Nephron progenitor cell (in vitro differentiated cells): ENCODE measurements around the gene TRAPPC5.

Experiments
- DNase-seq: peaks from one replicate; pipeline ENCODE4 v3.0.0; 2021
- H3K27ac Mint-ChIP-seq: 2 replicates; pipeline ENCODE4 v1.8.0; 2021; ENCODE audit warnings: mild to moderate bottlenecking, moderate library complexity, mixed read lengths
- H3K27me3 Mint-ChIP-seq: 2 replicates; pipeline ENCODE4 v1.8.0; 2021; ENCODE audit warnings: mild to moderate bottlenecking, low read depth, mixed read lengths; ENCODE audit not compliant: poor library complexity
- H3K36me3 Mint-ChIP-seq: 2 replicates; pipeline ENCODE4 v1.8.0; 2021; ENCODE audit warnings: low read depth, mixed read lengths
- H3K4me1 Mint-ChIP-seq: 2 replicates; pipeline ENCODE4 v1.8.0; 2021; ENCODE audit warnings: mixed read lengths
- H3K4me3 Mint-ChIP-seq: 2 replicates; pipeline ENCODE4 v1.8.0; 2021; ENCODE audit warnings: mild to moderate bottlenecking, moderate library complexity, mixed read lengths
- H3K9me3 Mint-ChIP-seq: 2 replicates; pipeline ENCODE4 v1.8.0; 2021; ENCODE audit warnings: mild to moderate bottlenecking, moderate library complexity, mixed read lengths
- CTCF ChIP-seq: fragments of 200-600 bp; sonication (generic); IDR thresholded peaks from 2 replicates; pipeline ENCODE4 v1.5.0; 2021; ENCODE audit warnings: antibody characterized with exemption

Gene TRAPPC5

GRCh38 chr19:7729211-7729610, 48.6 kb downstream of the TRAPPC5 start:
- no peak for DNase-seq
- Mint-ChIP-seq H3K27ac (no peak overlapping the region), H3K4me3 (no peak overlapping the region), H3K36me3 (no peaks in the 10 kb centered on the region), H3K27me3 (peaks cover 98% of the 10 kb centered on the region), H3K4me1 (no peaks in the 10 kb centered on the region), H3K9me3 (peaks cover 8% of the 10 kb centered on the region)
- no peak for TF ChIP-seq CTCF

DNA sequence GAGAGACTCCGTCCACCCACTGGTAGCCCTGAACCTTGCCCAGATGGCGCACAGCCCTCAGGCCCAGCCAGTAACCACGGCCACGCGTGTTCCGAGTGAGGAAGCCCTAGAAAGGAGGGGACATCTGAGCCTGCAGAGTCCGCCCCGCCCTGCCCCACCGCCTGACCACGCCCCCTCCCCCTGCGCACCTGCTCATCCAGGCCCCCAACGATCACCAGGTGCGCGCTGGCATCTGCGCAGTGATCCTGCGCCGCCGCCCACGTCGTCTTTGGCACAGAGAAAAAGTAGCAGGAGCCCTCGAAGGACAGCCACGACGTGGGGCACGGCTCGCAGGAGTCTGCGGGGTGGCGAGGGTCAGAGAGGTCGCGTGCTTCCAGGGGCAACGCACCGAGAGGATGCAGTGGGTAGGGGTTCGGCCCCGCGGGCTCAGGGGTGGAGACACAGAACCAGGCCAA, 49.2 kb downstream of the TRAPPC5 start:
- H3K36me3 Mint-ChIP-seq = no peaks in the 10 kb centered on the region
- H3K4me3 Mint-ChIP-seq = no peak overlapping the region
- H3K27me3 Mint-ChIP-seq = peaks cover 98% of the 10 kb centered on the region
- TF ChIP-seq CTCF = no peak
- H3K4me1 Mint-ChIP-seq = no peaks in the 10 kb centered on the region
- no peak overlapping the region for H3K27ac Mint-ChIP-seq
- DNase-seq = peak; percentile 13
- peaks cover 8% of the 10 kb centered on the region for H3K9me3 Mint-ChIP-seq

DNA sequence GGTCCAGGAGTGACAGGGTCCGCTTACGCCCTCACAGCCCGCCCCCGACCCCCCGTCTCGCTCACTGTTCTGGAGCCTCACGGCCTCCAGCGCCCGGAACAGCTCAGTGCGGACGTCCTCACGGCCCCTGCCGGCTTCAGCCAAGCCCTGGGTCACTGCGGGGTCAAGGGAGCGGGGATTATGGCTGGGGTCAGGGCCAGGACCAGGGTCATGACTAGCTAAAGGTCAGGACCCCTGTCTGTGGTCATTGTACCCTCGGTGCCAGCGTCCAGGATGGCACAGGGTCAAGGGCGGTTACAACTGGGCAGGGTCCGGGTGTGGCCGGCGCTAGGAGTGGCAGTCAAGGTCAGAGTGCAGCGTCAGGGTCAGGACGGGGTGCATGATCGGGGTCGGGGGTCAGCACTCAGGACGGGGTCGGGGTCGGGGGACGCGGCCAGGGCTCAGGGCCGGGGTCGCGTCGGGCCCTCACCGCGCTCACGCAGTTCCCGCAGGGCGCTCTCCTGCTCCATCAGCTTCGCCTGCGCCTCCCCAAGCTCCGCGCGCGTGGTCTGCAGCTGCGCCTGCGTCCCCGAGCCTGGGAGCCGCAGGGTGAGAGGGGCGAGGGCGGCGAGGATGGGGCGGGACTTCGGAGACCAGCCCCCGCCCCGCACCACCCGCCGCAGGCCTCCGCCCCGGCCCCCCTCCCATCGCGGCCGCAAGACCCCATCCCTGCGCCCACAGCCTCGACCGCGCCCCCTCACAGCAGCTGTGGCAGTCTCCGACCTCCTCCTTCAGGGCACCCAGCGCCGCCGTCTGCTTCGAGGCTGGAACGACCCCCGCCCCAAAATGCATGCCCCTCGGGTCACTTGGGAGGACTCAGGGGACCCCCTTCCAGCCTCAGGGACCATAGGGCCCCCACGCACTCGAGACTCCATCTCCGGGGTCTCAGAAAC, 49.9 kb downstream of the TRAPPC5 start:
- H3K36me3 Mint-ChIP-seq = no peaks in the 10 kb centered on the region
- no peaks in the 10 kb centered on the region for H3K4me1 Mint-ChIP-seq
- no peak overlapping the region for H3K4me3 Mint-ChIP-seq
- no peak overlapping the region for H3K27ac Mint-ChIP-seq
- TF ChIP-seq CTCF = no peak
- H3K27me3 Mint-ChIP-seq = peaks cover 98% of the 10 kb centered on the region
- H3K9me3 Mint-ChIP-seq = peaks cover 8% of the 10 kb centered on the region
- DNase-seq = peak; percentile 15

GRCh38 chr19:7731218-7731595, 50.6 kb downstream of the TRAPPC5 start:
- H3K4me1 Mint-ChIP-seq = no peaks in the 10 kb centered on the region
- H3K27ac Mint-ChIP-seq = no peak overlapping the region
- no peak for DNase-seq
- H3K9me3 Mint-ChIP-seq = peaks cover 8% of the 10 kb centered on the region
- peaks cover 99% of the 10 kb centered on the region for H3K27me3 Mint-ChIP-seq
- no peak overlapping the region for H3K4me3 Mint-ChIP-seq
- H3K36me3 Mint-ChIP-seq = no peaks in the 10 kb centered on the region
- no peak for TF ChIP-seq CTCF

DNA sequence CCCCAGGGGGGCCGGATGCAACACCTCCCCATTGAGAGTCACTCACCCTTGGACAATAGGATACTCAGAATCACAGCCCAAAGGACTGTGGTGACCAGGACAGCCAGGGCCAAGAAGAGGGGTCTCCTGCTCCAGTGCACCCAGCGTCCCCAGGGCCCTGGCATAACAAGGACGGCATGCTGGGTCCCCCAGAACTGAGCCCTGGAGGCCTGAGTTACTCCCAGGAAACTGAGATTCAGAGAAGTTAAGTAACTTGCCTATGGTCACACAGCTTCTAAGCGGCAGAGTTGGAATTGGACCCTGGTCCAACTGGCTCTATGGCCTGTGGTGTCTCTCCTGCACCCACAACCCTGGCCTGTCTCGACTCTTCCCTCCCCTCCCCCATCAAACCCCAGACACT, 51.0 kb downstream of the TRAPPC5 start:
- no peak for DNase-seq
- Mint-ChIP-seq H3K9me3 (peaks cover 6% of the 10 kb centered on the region), H3K27ac (no peak overlapping the region), H3K36me3 (no peaks in the 10 kb centered on the region), H3K4me3 (no peak overlapping the region), H3K4me1 (no peaks in the 10 kb centered on the region), H3K27me3 (peaks cover 99% of the 10 kb centered on the region)
- TF ChIP-seq CTCF = no peak

- peaks cover 99% of the 10 kb centered on the region for H3K27me3 Mint-ChIP-seq
- no peaks in the 10 kb centered on the region for H3K4me1 Mint-ChIP-seq
- DNase-seq = no peak
Observed at GRCh38 chr19:7732045-7732444, 51.4 kb downstream of the TRAPPC5 start, which contains the start of gene CLEC4G. CLEC4G (minus strand) TSS chr19:7732110; CDS start chr19:7732102, 8 bp downstream.

More at GRCh38 chr19:7732045-7732444, 51.4 kb downstream of the TRAPPC5 start, which contains the start of gene CLEC4G:
- Mint-ChIP-seq H3K4me3 (no peak within 1 kb of the TSS), H3K27ac (no peak within 1 kb of the TSS), H3K36me3 (no peaks in the 10 kb centered on the region), H3K9me3 (peaks cover 4% of the 10 kb centered on the region)
- TF ChIP-seq CTCF = no peak
